ENCODE results near the gene TLL1. TPM values are rescaled to one million over a fixed set of nuclear protein-coding genes. Genes with fewer than 3 reads are reported as not detected.

The TLL1 gene
- total RNA-seq, 1 experiment from 2014 or later = 0.37 TPM

DNA sequence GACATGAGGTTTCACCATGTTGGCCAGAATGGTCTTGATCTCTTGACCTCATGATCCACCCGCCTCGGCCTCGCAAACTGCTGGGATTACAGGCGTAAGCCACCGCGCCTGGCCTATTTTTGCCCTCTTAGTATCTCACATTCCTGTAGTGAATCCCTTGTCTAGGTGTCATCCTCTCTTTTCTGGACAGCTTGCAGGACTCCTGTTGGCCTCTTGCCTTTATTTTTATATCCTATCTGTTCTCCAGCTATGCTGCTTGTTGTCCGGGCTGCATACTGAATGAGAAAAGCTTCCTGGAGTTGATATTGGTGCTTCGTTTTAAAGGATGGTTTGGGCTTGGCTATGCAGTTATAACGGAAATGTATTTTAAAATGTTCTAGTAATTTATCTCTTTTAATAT lies 148.6 kb downstream of the TLL1 start:
- TF ChIP-seq JUND (IDR thresholded peaks at IDR 0.05) (no peak), ZFX (IDR thresholded peaks at IDR 0.05) (no peak), ELF1 (IDR thresholded peaks at IDR 0.05; ENCODE audit: borderline replicate concordance, low read depth) (no peak), SIN3A (IDR thresholded peaks at IDR 0.05; ENCODE audit: low read depth) (no peak), SRF (IDR thresholded peaks at IDR 0.05; ENCODE audit: low read depth) (no peak), ZNF274 (IDR thresholded peaks at IDR 0.05; ENCODE audit: low read depth, low read length) (no peak), EGR1 (IDR thresholded peaks at IDR 0.05; ENCODE audit: low read depth) (no peak), FOSL1 (IDR thresholded peaks at IDR 0.05; ENCODE audit: low read depth) (no peak), CEBPB (IDR thresholded peaks at IDR 0.05; ENCODE audit: low read depth) (no peak)
- TF ChIP-seq, protein P1, sequence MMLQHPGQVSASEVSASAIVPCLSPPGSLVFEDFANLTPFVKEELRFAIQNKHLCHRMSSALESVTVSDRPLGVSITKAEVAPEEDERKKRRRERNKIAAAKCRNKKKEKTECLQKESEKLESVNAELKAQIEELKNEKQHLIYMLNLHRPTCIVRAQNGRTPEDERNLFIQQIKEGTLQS (IDR thresholded peaks at IDR 0.05) = no peak
- H3K4me3 ChIP-seq (replicated peaks in 1 of 2; ENCODE audit: low read depth in 1 of 2, low read length in 2 of 2) = no peak overlapping the region
- no TSS peak for BruUV-seq (replicated peaks)
- H3K27me3 ChIP-seq (ENCODE audit: insufficient read depth, low read length) = no peaks in the 10 kb centered on the region
- H2AFZ ChIP-seq (ENCODE audit: low read depth, low read length, poor library complexity, severe bottlenecking) = no peak overlapping the region
- H3K79me2 ChIP-seq (ENCODE audit: insufficient read depth, low read length) = no peaks in the 10 kb centered on the region
- no peaks in the 10 kb centered on the region for H3K4me1 ChIP-seq (ENCODE audit: control insufficient read depth in 1 of 2, insufficient read depth in 2 of 2, low read length in 2 of 2)
- H3K27ac ChIP-seq (ENCODE audit: low read depth, low read length) = no peak overlapping the region
- H3K9ac ChIP-seq (ENCODE audit: low read length) = no peak overlapping the region
- ChIA-PET RAD21 (ENCODE audit: low non-redundant PET in 1 of 2, low total read pairs in 2 of 2, uncharacterized antibody in 2 of 2, unreplicated experiment in 2 of 2) (no interaction called here), POLR2A (no interaction called here), CTCF (interaction anchor here (0.7 kb wide), 1 partner anchor 21 kb away, joined by 3 read pairs; no protein-coding TSS in a partner anchor)
- DNase-seq (ENCODE audit: low read depth, low spot score) (no peak), ATAC-seq (no peak)
- no peaks in the 10 kb centered on the region for H3K9me2 ChIP-seq (ENCODE audit: insufficient read depth)
- no peaks in the 10 kb centered on the region for H3K36me3 ChIP-seq (ENCODE audit: control insufficient read depth in 1 of 2, insufficient read depth in 2 of 2, low read length in 2 of 2)
- H3K9me3 ChIP-seq (ENCODE audit: control insufficient read depth in 1 of 2, insufficient read depth in 1 of 2, low read depth in 1 of 2, low read length in 2 of 2) = no peaks in the 10 kb centered on the region
- no peak overlapping the region for H3K4me2 ChIP-seq (ENCODE audit: low read length)
- intact Hi-C loops (cut with micrococcal nuclease) = no loop called here
- H4K20me1 ChIP-seq (ENCODE audit: insufficient read depth) = no peaks in the 10 kb centered on the region

DNA sequence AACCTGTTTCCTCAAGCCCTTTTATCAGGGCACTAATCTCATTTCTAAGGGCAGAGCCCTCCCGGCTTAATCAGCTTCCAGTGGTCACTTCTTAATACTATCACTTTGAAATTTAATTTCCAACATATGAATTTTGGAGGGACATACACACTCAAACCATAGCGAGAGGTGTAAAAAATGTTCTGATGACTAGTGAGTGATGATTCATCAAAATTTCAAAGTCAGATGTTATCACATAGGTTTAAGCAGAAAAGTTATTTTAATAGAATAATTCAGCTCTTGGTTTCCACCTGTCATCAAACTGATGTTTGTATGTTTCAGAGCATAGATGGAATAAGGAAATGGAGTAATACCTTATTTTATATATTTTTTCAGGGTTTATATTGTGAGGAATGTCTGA lies 161.9 kb downstream of the TLL1 start:
- CTCF ChIA-PET = no interaction called here
- no peak overlapping the region for H3K4me3 ChIP-seq (replicated peaks in 1 of 2; ENCODE audit: low read depth in 1 of 2, low read length in 2 of 2)
- no peak for DNase-seq (ENCODE audit: low read depth, low spot score)
- no peak overlapping the region for H3K4me2 ChIP-seq (ENCODE audit: low read length)
- H3K79me2 ChIP-seq (ENCODE audit: insufficient read depth, low read length) = no peaks in the 10 kb centered on the region
- H3K4me1 ChIP-seq (ENCODE audit: control insufficient read depth in 1 of 2, insufficient read depth in 2 of 2, low read length in 2 of 2) = no peaks in the 10 kb centered on the region
- RAD21 ChIA-PET (ENCODE audit: low non-redundant PET in 1 of 2, low total read pairs in 2 of 2, uncharacterized antibody in 2 of 2, unreplicated experiment in 2 of 2) = no interaction called here
- no peaks in the 10 kb centered on the region for H3K9me3 ChIP-seq (ENCODE audit: control insufficient read depth in 1 of 2, insufficient read depth in 1 of 2, low read depth in 1 of 2, low read length in 2 of 2)
- ATAC-seq = no peak
- POLR2A ChIA-PET = no interaction called here
- no peaks in the 10 kb centered on the region for H3K27me3 ChIP-seq (ENCODE audit: insufficient read depth, low read length)
- BruUV-seq (replicated peaks) = no TSS peak
- H3K9me2 ChIP-seq (ENCODE audit: insufficient read depth) = no peaks in the 10 kb centered on the region; the same call in 1 of the 2 replicates
- no peak overlapping the region for H2AFZ ChIP-seq (ENCODE audit: low read depth, low read length, poor library complexity, severe bottlenecking)
- no peak overlapping the region for H3K9ac ChIP-seq (ENCODE audit: low read length)
- H4K20me1 ChIP-seq (ENCODE audit: insufficient read depth) = no peaks in the 10 kb centered on the region
- no peaks in the 10 kb centered on the region for H3K36me3 ChIP-seq (ENCODE audit: control insufficient read depth in 1 of 2, insufficient read depth in 2 of 2, low read length in 2 of 2)
- intact Hi-C loops (cut with micrococcal nuclease) = no loop called here
- no peak overlapping the region for H3K27ac ChIP-seq (ENCODE audit: low read depth, low read length)
- no peak for TF ChIP-seq FOSL1 (IDR thresholded peaks at IDR 0.05; ENCODE audit: low read depth)
- TF ChIP-seq EGR1 (IDR thresholded peaks at IDR 0.05; ENCODE audit: low read depth) = no peak
- TF ChIP-seq, protein P1 (IDR thresholded peaks at IDR 0.05) = no peak
- TF ChIP-seq EZH2phosphoT487 (IDR thresholded peaks at IDR 0.05; ENCODE audit: borderline replicate concordance) = no peak
- TF ChIP-seq, protein P2, sequence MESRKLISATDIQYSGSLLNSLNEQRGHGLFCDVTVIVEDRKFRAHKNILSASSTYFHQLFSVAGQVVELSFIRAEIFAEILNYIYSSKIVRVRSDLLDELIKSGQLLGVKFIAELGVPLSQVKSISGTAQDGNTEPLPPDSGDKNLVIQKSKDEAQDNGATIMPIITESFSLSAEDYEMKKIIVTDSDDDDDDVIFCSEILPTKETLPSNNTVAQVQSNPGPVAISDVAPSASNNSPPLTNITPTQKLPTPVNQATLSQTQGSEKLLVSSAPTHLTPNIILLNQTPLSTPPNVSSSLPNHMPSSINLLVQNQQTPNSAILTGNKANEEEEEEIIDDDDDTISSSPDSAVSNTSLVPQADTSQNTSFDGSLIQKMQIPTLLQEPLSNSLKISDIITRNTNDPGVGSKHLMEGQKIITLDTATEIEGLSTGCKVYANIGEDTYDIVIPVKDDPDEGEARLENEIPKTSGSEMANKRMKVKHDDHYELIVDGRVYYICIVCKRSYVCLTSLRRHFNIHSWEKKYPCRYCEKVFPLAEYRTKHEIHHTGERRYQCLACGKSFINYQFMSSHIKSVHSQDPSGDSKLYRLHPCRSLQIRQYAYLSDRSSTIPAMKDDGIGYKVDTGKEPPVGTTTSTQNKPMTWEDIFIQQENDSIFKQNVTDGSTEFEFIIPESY (IDR thresholded peaks at IDR 0.05; ENCODE audit: extremely low read depth, insufficient replicate concordance, low read length) = no peak
- TF ChIP-seq TCF7L2 (IDR thresholded peaks at IDR 0.05; ENCODE audit: borderline replicate concordance, extremely low read depth, insufficient read depth, insufficient read length) = no peak
- no peak for TF ChIP-seq POLR2AphosphoS5 (IDR thresholded peaks at IDR 0.05; ENCODE audit: low read depth, low read length)
- TF ChIP-seq SP1 (IDR thresholded peaks at IDR 0.05; ENCODE audit: low read depth) = no peak
- no peak for TF ChIP-seq ZFX (IDR thresholded peaks at IDR 0.05)
- no peak for TF ChIP-seq RAD21 (IDR thresholded peaks at IDR 0.05; ENCODE audit: low read depth)
- TF ChIP-seq SIN3A (IDR thresholded peaks at IDR 0.05; ENCODE audit: low read depth) = no peak
- TF ChIP-seq CBX3 (IDR thresholded peaks at IDR 0.05; ENCODE audit: low read depth) = no peak

Data from HCT116 (cell line).